Activated T-cell treated with anti-CD3 and anti-CD28 coated beads for 1 hour (primary cell): ENCODE data around the gene KCTD21.

Source experiments
- DNase-seq: peaks from one replicate; pipeline ENCODE4 v3.0.0-alpha.2; 2020; ENCODE audit warnings: low read depth

KCTD21 gene

GRCh38 chr11:78200553-78200952 lies 12.1 kb upstream of the KCTD21 start:
- no peak for DNase-seq

GRCh38 chr11:78200061-78200460 lies 11.6 kb upstream of the KCTD21 start:
- no peak for DNase-seq

GRCh38 chr11:78199653-78200015 lies 11.2 kb upstream of the KCTD21 start:
- DNase-seq = no peak

- DNase-seq = no peak
Observed at GRCh38 chr11:78199015-78199652, 10.7 kb upstream of the KCTD21 start.

- no peak for DNase-seq
Observed at GRCh38 chr11:78197816-78198215, 9.4 kb upstream of the KCTD21 start.

GRCh38 chr11:78196661-78197091 lies 8.2 kb upstream of the KCTD21 start:
- DNase-seq = no peak

- no peak for DNase-seq
Observed at GRCh38 chr11:78195917-78196560, 7.6 kb upstream of the KCTD21 start.

GRCh38 chr11:78194490-78194889 lies 6.1 kb upstream of the KCTD21 start:
- DNase-seq = no peak

- no peak for DNase-seq
Observed at GRCh38 chr11:78193806-78194205, 5.4 kb upstream of the KCTD21 start.

GRCh38 chr11:78192911-78193351 lies 4.5 kb upstream of the KCTD21 start:
- DNase-seq = no peak

GRCh38 chr11:78192223-78192719 lies 3.8 kb upstream of the KCTD21 start:
- no peak for DNase-seq

- DNase-seq = no peak
Observed at GRCh38 chr11:78190871-78191538, 2.6 kb upstream of the KCTD21 start.

- no peak for DNase-seq
Observed at GRCh38 chr11:78190374-78190773, 1.9 kb upstream of the KCTD21 start.

GRCh38 chr11:78189851-78190250 lies 1.4 kb upstream of the KCTD21 start:
- DNase-seq = no peak

- DNase-seq = no peak
Observed at GRCh38 chr11:78189174-78189724, 823 bp upstream of the KCTD21 start.

GRCh38 chr11:78187366-78188285 lies 800 bp downstream of the KCTD21 start:
- no peak for DNase-seq

GRCh38 chr11:78181185-78181584 lies 7.2 kb downstream of the KCTD21 start:
- no peak for DNase-seq

- DNase-seq = no peak
Observed at GRCh38 chr11:78180751-78181150, 7.7 kb downstream of the KCTD21 start.

- DNase-seq = no peak
Observed at GRCh38 chr11:78179459-78180071, 8.9 kb downstream of the KCTD21 start.

GRCh38 chr11:78177216-78177615 lies 11.2 kb downstream of the KCTD21 start:
- no peak for DNase-seq

- no peak for DNase-seq
Observed at GRCh38 chr11:78176605-78177141, 11.8 kb downstream of the KCTD21 start.
